NCI-H226 (cell line): ENCODE data around the gene SGCE.
"Not testable (repeated sequence)": the region's sequence is repeated elsewhere in the genome, so short reads cannot be mapped to it uniquely, and the experiment has no call there.

Experiments
- DNase-seq: peaks from one replicate; pipeline ENCODE4 v3.0.0-alpha.2; 2015

SGCE gene, protein sequence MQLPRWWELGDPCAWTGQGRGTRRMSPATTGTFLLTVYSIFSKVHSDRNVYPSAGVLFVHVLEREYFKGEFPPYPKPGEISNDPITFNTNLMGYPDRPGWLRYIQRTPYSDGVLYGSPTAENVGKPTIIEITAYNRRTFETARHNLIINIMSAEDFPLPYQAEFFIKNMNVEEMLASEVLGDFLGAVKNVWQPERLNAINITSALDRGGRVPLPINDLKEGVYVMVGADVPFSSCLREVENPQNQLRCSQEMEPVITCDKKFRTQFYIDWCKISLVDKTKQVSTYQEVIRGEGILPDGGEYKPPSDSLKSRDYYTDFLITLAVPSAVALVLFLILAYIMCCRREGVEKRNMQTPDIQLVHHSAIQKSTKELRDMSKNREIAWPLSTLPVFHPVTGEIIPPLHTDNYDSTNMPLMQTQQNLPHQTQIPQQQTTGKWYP

DNA sequence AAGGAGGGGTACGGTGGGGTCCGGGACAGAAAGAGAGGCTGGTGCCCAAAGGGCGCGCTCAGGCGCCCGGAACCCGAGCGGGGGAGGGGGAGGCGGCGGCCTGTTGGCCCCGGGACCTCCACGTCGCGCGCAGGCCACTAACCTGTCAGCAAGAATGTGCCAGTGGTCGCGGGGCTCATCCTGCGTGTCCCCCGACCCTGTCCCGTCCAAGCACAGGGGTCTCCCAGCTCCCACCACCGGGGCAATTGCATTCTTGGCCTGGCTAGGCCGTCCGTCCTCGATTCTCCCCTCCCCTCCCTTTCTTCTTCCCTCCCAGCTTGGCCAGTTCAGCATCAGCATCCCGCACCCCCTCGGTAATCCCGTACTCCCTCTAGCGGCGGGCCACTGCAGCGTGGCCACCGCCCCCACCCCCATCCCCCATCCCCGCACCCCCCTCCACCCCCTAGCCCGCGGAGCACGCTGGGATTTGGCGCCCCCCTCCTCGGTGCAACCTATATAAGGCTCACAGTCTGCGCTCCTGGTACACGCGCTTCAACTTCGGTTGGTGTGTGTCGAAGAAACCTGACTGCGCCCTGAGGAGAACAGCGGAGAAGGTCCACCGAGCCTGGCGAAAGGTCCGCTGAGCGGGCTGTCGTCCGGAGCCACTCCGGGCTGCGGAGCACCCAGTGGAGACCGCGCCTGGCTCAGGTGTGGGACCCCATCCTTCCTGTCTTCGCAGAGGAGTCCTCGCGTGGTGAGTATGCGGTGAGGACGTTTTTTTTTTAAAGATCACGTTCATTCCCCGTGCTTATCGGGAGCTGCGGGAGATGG lies at the start of gene SGCE:
Gene SGCE (minus strand): TSS at position 286 of the 810 bp plus-strand sequence. CDS start 35 bp downstream, at position 251.
- peak; percentile 63 for DNase-seq

GRCh38 chr7:94705155-94706021 lies 49.5 kb upstream of the SGCE start:
- DNase-seq = not testable (repeated sequence)

DNA sequence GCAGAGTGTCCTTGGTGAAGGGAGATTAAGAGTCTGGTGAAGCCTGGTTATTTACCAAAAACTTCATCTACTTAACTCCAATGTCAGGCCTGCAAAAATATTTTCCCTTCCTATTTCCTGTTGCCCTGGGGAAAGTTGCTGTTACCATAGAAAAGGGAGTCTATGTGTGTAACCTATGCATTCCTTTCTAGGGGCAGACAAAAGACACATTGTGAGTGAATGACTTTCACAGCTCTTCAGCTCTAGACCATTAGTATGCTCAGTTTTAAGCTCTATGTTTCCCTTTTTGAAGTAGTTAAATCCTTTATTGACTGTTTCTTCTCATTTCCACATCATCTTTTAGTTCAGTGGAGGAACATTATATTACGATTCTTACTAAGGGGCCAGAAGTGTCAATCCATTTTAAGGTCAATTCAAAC lies 45.6 kb upstream of the SGCE start:
- DNase-seq = peak; percentile 66

DNA sequence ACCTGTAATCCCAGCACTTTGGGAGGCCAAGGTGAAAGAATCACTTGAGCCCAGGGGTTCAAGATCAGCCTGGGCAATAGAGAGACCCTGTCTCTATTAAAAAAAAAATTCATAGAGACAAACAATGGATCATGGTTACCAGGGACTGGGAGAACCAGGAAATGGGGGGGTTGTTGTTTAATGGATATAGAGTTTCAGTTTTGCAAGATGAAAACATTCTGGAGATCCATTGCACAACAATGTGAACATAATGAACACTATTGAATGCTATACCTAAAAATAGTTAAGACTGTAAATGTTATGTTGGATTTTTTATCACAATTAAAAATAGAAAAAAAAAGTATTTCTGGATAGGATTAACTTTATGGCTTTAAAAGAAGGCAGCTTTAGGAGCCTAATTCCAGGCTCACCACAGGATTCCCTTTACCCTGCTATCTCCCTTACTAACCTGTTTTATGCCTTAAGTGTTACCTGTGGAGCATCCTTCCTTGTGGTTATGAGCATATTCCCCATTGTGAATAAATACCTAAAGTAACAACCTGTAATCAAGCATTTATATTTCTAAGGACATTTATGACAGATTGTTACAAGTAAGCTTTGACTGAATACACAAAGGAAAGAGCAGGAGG lies 45.1 kb upstream of the SGCE start:
- DNase-seq = no peak

GRCh38 chr7:94698275-94698674 lies 42.3 kb upstream of the SGCE start:
- DNase-seq = peak; percentile 58

- peak; percentile 74 for DNase-seq
Measured at GRCh38 chr7:94697035-94697974, 41.4 kb upstream of the SGCE start.

DNA sequence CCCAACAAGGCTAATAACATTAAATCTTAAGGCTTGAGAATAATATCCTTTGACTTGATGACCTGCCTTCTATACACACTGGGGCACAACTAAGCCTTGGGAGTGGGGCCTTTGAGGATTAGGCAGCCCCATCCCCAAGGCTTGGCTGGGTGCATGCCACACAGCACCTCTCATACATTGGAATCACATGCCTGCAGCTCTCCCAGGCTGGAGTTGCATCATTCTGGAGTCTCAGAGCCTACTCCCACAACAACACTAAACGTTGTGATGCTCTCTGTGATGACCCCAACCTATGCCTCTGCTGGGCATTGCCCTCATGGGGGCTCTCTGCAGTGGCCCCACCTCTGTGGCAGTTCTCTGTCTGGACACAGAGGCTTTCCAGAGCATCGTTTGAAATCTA lies 31.9 kb upstream of the SGCE start:
- peak; percentile 73 for DNase-seq

GRCh38 chr7:94687076-94687475 lies 31.1 kb upstream of the SGCE start:
- no peak for DNase-seq

- no peak for DNase-seq
Measured at GRCh38 chr7:94683066-94683465, 27.1 kb upstream of the SGCE start.

DNA sequence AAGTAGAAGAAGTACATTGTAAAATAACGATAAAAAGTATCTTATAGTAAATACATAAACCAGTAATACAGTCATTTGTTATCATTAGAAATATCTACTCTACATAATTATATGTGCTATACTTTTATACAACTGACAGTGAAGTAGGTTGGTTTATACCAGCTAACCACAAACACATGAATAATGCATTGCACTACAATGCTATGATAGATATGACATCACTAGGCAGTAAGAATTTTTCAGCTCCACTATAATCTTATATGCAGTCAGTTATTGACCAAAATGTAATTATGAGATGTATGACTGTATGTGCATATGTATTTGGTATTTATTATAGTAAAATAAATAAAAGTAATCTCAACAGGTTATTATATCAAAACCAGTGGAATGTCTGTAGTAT lies 23.4 kb upstream of the SGCE start:
- DNase-seq = peak; percentile 36

DNA sequence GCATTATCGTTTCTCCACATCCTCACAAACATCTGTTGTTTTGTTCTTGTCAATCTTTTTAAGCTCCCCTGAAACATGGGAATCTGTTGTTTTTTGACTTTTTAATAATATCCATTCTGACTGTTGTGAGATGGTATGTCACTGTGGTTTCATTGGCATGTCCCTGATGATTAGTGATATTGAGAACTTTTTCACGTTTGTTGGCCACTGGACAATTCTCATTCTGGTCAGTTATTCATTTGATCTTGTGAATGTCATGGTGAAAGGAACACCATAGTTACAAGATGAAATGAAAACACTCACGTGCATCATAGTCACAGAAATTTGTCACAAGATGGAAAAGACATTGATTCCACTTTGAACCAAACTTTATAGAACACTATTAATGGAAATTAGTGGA lies 20.5 kb upstream of the SGCE start:
- no peak for DNase-seq

DNA sequence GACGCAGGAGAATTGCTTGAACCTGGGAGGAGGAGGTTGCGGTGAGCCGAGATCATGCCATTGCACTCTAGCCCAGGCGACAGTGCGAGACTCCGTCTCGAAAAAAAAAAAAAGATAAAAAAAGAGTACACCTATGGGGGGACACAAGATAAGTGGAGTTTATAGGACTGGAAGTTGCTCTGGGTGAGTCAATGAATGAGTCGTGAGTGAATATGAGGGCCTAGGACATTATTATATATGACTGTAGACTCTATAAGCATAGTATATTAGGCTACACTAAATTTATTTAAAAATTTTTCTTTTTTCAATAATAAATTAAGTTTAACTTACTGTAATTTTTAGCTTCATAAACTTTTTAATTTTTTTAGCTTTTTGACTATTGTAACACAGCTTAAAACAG lies 19.4 kb upstream of the SGCE start:
- DNase-seq = no peak

DNA sequence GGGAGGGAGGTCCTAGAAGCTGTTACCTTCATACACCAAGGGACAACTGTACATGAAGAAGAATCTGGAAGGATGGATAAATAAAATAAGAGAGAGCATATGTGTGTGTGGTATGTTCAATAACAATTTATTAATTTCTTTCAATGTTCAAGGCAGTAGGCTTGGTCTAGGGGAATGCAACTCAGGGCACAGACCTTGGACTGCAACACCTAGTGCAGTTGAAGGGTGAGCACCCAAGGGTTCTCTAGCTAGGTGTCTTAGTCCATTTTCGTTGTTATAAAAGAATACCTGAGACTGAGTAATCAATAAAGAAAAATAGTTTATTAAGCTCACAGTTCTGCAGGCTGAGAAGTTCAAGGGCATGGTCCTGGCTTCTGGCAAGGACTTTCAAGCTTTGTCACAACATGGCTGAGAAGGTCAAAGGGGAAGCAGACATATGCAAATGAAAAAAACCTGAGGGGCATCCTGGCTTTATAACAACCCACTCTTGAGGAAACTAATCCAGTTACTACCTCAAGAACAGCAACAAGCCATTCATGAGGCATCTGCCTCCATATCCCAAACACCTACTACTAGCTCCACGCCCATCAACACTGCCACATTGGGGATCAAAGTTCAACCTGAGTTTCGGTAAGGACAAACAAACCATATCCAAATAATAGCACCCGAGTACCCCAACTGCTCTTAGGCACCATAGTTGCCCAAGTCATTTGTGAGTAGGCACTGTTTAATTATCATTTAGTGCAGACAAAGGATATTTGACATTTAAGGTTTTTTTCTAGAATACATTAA lies 15.7 kb upstream of the SGCE start:
- no peak for DNase-seq

DNA sequence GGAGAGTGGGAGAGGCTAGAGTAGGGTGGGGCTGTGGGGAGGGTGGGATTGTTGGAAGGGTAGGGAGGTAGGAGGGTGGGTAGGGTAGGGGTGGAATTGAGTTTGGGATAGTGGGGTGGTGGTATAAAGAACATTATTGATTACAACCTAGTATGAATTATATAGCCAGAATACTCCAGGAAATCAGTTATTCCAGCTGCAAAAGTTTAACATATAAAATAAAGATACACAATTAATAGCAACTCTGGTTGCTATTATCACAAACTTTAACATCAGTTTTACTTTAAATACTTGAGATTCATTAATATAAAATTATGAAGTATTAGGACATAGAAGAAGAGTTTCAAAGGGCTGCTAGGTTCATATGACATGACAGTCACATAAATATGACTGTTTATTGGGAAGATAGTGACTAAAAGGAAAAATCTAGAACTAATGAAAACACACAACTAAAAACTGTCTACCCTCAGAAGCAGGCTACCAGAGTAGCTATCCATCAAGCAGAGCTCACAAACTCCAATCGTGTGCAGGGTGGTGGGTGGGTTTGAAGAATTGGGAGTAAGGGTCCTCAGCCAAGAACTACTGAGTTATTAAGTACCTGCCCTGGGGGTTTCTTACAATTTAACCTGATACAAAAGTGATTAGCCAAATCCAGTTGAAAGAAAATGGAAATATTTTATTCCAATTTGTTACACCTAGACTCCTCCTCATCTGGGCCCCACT lies 14.0 kb upstream of the SGCE start:
- DNase-seq = no peak

DNA sequence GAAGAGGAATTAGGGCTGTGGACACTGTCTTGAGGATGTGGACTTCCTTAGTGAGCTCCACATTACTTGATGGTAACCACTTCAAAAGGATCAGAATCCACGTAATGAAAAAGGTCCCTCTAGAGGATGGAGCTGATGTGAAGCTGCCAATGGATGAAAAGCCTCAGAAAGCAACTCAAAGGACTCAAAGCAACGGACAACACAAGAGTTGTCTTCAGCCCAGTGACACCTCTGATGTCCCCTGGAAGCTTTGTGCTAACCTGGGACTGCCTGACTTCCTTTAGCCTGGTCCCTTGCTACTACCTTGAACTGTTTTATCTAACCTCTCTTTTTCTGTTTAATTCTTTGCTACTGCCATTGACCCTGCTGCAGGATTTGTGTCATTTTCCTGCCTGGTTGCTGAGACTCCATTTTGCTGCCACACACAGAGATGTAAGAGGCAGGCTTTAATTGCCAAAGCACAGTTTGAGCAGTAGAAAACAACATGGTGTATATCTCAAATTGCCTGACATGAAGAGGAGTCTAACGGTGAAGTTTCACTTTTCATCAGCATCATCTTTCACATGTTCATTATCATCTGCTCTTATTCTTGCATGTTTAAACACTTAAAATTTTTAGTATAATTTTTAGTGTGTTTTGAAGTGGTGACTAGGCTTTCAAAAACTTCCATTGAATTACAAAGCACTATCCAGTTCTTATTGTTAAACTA lies 11.1 kb upstream of the SGCE start:
- no peak for DNase-seq

- DNase-seq = no peak
Measured at GRCh38 chr7:94665426-94665825, 9.5 kb upstream of the SGCE start.

DNA sequence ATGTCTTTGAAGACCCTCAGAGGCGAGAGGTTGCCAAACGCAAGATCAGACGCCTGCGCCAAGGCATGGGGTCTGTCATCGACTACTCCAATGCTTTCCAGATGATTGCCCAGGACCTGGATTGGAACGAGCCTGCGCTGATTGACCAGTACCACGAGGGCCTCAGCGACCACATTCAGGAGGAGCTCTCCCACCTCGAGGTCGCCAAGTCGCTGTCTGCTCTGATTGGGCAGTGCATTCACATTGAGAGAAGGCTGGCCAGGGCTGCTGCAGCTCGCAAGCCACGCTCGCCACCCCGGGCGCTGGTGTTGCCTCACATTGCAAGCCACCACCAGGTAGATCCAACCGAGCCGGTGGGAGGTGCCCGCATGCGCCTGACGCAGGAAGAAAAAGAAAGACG lies 8.1 kb upstream of the SGCE start:
- no peak for DNase-seq

DNA sequence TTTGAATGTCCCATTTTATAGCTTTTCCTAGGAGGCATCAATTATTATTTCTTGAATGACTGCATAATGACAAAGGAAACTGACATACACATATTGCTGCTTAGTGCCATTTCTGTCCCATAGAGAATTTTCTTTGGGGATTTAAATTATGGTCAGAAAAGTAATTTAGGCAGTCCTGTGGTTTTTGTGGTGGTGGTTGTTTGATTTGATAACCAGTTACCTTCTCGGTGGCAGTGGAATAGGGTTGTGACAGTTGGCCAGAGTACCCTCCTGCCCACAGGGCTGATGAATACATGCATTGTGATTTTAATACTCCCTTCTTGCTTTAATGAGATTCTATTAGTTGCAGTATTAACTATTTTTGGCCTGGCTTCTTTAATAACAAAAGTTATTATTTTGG lies 6.6 kb upstream of the SGCE start:
- DNase-seq = no peak

DNA sequence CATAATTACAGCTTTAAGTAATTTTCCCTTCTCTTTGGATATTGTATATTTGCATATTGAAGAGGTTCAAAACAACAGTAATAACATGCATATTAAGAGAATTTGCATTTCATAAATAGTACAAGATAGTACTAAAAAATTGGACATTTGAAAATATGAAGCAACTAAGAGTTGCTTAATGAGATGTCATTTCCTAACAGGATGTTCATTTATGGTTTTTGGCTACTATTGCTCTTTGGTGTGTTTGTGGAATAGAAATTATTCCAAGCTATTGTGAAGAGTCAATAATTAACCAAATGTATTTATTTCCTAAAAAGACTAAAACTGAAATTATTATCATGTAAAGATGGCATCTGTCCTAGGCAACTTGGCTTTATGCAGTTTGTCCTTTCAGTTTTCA lies 4.1 kb upstream of the SGCE start:
- DNase-seq = no peak
